Hematopoietic multipotent progenitor cell treated with erythropoietin and hydrocortisone succinate and interleukin-3 and kit ligand, for 8 days (in vitro differentiated cells): Measurements from ENCODE around the gene RGMA.

Source experiments
- DNase-seq: peaks from one replicate; pipeline ENCODE4 v3.0.0-alpha.2; 2015

RGMA gene

DNA sequence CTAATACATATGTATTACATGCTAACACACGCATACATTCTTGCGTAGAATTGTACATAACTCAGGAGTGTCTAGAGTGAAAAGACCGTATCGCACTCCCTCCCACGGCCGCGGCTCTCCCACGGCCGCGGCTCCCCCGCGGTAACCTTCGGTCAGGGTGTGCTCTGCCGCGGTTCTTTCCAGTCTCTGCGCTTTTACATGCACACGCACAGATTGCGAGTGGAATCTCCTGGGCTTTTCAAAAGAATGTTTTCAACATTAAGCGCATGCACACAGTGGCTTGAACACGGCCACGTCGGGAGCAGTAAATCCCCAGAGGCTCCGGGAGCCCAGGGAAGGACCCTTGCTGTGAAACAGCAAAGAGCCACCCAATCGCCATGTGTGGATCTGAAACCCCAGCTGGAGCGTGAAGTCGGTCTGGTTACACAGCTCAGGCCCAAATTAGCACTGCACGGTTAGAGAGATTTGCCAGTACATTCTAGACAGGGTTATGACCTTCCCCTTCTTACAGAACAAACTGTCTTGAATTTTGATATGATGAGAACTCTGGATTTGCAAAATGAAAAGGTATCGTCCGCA is 805 bp upstream of the RGMA start:
- DNase-seq: no peak

DNA sequence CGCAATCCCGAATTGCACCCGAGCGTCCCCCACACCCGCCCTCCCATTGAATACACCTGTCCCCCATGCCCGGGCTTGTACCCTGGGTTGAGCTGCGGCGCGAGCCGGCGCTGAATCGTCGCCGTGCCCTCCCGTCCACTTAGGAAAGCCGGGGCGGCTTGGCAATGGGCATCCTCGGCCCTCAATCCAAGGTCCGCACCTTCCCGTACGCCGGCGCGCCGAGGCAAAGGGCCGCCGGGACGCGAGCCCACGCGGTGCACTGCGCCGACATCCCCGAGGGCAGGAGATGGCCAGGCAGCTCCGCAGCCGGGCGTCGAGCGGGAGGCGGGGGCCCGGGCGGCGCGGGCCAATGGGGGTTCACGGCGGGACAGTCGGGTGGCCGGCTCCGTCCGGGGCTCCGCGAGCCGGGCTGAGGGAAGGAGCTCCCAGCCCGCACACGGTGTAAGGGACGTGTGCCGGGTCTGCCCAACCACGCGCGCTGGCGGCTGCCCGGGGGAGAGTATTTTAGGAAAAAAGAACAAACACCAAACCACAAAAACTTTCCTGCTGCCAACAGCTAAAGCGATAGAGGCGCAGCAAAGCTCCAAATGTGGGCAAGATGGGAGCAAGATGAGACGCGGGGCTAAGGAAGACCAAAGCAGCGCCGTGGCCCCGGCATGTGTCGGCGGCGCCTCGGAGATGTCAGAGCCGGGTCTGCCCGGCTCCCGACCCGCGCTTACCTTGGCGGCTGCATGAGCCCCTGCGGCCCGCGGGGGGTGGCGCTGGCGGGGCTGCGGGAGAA is 621 bp downstream of the RGMA start:
- no peak for DNase-seq

DNA sequence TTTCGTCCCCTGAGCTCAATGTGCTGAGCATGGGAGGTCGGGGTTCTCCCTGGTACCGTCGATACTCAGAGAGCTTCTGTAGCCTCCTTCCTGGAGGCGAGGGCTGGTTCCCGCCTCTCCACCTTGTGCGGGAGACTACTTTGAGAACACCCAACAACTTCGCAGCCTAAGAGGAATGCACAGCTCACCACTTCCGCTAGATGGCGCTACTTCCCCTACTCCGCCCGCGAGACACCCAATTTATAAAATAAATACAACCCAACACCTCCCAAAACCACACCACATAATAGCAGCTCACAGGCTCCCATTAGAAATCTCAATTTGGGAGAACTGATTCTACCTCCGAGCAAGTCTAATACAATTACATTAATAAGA is 1.2 kb downstream of the RGMA start:
- peak; percentile 76 for DNase-seq

DNA sequence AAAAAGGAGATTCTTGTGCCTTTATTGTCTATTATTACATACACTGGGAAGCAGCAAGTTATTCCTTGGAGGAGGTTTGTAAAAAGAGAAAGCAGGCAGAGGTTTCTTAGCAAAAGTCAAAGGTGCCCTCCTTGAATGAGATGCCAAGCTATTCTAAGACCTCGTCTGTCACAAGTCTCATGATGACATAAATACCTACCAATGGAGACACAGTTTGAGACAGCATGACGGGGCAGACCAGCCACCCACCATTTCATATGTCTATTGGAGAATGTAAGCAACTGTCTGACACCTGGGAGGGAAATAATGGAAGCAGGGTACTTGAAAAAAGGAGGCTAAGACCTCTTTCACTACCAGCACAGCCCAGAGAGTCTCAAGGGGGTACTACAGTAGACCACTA is 2.2 kb downstream of the RGMA start:
- no peak for DNase-seq

DNA sequence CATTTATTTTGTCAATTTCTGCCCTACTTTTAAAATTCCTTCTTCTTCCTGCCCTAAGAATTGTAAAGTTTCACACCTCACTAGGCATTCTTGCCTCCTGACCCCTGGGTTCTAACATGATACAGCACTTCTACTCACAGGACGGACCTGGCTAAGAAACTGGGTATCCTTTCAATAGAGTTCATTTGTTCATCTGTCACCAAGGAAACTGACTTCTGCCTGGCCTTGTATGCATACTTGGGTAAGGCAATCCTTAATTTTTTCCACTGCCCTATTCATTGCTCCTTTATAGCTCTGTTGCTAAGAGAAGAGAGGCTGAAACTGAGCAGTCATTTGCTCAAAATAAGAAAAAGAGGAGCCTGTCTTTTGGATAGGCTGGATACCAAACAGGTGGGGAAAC is 3.3 kb downstream of the RGMA start:
- DNase-seq: no peak

DNA sequence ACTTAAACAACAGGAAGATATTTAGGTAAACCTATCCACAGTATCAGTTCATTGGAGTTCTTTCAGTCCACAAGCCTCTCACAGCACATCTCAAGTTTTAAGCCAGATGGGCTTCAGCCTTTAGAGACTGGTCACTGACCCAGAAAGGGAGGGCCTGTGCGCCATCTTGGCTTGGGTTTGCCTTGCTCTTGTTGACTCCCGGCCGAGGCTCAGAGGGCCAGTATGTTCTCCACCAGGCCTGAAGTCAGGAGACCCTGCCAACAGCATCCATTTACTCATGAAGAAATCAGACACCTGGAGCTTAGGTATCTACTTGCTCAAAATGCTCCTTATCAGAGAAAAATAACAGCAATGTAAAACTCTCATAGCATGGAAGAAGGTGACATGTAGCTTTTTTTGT is 6.2 kb downstream of the RGMA start:
- DNase-seq: no peak

DNA sequence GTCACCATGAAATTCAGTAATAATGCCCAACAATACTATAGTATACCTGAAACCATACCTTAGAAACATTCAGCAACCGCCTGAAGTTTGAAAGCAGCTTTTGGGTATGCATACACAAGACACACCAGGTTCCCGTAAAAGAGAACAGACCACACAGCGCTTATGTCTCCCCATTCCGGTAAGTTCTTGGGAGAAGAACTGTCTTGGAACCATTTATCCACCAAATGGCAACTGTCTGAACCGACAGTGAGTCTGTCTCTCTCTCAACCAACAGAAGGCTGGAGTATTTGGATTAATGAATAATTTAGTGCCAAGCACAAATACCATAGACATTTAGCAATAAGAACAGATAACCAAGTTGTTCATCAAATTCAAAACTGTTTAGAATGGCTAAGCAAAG is 7.6 kb downstream of the RGMA start:
- DNase-seq: no peak

DNA sequence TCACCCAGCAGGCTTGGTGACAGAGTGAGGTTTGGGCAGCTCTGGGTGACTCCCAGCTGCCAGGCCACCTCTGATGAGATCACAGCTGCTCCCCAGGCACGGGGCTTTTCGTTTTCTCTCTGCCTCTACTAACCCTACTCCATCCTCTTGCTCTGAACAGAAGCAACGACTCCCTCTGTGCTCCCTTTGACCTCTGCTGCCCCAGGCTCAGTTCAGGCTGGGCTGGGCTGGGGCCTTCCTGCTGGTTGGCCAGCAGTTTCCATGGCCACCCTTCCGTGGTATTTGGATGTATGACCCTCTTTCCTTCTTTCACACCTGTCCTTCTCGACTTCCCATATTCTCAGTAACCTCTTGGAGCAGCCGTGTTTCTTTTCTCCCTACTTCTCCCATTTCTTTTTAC is 8.6 kb downstream of the RGMA start:
- no peak for DNase-seq

DNA sequence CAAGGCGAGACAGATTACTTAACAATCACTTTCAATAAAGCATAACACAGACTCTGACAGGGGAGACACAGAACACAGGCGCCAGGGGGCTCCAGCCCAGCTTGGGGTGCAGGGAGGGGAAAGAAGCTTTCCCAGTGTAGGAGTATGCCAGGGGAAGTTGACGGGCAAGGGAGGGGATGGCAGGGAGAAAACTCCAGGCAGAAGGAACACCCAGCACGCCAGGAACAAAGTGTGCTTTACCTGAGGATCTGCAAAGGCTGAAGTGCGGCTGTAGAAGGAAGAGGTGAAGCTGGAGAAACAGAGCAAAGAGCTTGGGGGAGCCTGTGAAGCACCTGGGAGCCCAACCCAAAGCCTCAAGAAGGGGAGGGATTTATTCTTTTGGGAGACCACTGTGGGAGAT is 12.1 kb downstream of the RGMA start:
- DNase-seq: no peak

DNA sequence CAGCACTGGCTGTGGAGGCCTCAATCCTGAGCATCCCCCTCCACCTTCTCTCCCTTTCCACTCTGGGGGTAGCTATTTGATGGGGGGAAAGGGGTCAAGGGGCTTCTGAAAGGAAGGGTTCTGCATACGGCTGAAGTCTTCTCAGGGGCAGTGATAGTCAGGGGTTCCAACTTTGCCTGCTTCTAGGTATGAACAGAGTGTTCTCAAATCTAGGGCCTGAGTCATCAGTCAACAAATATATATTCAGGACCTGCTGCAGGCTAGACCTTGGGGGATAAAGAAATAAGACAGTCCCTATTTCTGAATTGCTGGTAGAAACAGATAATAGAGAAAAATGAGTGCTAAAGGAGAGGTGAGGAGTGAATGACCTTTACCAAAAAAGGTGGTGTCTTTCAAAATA is 12.8 kb downstream of the RGMA start:
- no peak for DNase-seq

DNA sequence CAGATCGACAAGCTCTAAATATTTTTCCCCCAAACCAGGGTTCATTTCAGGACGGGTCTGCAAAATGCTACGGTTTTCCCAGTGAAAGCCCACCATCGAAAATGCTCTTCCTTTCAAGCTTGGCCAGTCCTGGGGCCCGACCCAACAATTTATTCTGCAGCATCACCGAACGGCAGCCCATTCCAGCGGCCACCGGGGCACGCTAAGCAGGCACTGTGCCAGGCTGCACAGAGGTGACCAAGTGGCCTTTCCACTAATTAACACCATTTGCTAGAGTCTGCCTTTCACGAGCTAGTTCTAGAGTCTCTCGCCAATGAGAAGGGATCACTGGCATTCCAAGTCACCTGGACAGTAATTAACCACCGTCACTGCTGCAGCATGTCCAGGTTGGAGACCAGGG is 14.4 kb downstream of the RGMA start:
- DNase-seq: no peak

DNA sequence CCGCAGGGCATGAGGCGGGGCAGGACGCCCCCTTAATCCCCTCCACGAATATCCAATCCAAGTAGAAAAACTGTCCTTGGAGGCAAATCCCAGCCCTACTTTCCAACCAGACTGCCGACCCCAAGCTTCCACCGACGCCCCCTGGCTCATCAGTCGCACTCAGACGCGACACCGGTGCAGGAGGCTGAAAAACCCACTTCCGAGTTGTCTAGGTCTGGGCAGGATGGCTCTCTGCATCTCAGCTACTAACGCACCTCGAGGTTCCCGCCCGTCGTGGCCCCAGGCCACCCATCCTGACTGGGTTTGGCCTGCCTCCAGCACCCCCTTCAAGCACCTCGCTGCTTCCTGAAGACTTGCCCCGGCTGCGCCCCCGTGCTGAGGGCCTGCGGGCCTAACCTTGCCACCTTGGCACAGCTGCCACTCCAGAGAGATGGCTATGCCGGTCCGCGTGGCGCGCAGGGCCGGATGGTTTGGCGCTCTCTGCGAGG is 15.5 kb downstream of the RGMA start:
- no peak for DNase-seq

DNA sequence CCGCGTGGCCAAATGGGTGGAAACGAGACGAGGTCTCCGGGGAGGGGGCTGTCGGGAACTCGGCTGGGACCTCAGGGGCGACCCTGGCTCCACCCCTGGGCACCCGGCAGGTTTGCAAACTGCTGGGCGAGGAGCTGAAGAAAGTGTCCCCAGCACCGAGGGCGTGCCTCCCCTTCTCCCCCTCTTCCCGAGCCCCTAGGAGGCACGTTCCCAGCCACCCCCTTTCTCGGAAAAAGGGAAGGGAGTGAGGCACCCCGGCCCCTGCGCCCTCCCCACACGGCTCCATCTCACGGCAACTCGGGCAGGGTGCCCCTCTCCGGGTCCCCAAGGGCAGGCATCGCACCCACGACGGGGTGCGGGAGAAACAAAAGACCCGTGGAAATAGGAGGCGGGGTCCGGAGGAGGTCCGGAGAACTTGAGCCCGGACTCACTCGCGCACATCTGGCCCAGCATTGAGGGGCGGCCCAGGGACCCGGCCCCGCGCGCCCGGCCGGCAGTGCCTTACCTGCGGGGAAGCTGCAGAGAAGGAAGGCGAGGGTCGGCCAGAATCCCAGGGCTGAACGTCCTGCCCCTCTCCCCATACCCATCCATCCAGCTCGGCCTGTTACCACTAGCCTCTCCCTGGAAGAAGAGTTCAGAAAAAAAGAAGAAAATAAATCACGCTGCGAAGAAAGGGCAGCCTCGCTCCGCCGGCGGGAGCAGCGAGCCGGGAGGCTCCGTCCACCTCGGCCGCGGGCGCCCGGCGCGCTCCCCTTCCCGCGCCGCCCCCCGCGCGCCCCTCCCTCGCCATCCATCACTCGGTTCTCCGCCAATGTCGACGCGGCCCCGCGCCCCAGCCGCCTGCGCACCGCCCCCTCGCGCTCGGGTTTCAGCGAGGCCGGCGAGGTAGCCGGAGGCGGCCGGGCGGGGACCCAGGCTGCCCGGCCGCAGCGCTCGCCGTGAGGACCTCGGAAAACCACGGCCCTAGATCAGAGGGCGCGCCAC is 16.3 kb downstream of the RGMA start:
- no peak for DNase-seq

DNA sequence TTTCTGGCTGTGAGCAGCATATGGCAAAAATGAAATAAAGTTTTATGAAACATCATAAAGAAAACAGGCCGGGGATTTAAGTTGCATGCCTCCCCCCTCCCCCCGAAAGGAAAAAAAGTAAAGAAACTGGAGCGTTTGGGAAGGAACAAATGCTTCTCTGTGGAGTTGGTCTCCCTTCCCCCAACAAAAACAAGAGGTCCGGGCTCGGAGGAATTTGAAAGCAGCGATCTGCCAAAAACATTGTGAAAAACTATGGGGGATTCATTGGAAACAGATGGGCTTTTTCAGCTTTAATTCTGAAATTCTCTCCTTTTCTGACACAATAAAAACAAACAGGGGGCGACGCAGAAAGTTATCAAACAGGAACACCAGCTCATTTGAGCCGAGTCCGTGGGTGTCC is 17.0 kb downstream of the RGMA start:
- DNase-seq: no peak

DNA sequence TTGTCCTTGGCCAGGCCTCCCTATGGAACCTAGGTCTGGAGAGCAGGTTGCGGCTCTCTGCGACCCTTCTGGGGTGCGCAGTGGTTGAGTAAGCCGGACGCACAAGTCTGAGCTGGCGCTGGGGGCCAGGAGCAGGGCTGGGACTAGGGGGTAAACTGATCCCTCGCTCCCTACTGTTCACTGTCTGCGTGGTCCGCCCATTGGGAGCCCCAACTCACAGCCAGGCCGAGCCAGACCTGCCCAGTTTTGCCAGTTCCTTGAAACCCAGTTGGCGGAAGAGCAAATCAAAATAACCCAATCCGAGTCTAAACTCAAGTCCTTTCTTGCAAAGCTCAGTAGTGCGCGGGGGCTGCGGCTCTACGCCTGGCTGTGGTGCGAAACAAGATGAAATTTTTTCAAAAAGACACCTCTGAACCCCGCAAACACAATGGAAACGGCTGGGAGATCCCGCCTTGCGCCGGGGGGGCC is 17.5 kb downstream of the RGMA start:
- DNase-seq: no peak

DNA sequence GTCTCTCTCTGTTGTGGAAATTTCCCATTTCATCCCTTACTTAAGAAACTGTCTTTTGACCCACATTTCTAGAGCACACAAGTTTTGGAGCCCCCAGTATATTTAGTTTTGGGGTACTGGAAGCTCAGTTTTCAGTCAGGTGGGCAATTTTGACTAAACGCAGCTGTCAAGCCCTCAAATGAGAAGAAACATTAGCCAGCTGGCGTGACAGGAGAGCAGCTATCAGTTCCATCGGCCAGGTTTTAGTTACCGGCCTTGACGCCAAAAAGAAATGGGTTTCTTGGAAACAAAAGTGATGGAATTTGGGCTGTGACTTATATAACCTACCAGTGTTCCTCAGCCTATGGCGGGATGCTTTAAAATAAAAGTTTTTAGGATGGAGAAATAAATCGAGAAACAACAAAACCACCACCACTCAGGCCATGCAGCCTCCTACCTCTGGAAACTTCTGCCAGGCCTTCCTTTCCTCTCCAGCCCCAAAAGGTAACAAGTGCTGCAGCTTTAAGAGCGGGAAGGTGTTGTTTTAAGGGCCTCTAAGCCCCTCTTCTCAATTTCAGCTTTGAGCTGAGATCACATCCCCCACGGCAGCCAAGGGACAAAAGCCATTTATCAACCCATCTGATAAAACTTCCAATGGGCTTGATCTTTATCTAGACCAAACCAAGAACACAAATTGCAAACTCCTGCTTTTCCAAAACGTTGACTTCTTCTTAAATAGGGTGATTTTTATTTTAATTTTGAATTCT is 18.3 kb downstream of the RGMA start:
- DNase-seq: no peak

DNA sequence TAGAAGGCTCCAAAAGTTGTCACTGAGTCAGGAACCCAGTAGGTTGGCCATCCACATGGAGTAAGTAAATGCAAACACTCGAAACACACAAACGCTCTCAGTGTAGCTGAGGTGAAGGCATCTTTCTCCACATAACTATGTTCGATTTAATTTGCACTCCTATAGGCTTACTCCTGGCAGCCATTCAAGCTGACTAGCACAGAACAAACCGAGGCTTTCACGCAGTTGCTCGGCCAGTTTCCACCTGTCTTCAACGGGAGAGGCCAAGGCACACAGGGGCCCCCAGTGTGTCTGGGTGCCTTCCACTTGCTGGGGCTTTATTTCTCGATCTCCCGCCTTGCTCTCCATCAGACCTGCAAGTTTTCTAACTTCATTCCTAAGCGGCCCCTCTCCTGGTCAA is 18.9 kb downstream of the RGMA start:
- DNase-seq: no peak

DNA sequence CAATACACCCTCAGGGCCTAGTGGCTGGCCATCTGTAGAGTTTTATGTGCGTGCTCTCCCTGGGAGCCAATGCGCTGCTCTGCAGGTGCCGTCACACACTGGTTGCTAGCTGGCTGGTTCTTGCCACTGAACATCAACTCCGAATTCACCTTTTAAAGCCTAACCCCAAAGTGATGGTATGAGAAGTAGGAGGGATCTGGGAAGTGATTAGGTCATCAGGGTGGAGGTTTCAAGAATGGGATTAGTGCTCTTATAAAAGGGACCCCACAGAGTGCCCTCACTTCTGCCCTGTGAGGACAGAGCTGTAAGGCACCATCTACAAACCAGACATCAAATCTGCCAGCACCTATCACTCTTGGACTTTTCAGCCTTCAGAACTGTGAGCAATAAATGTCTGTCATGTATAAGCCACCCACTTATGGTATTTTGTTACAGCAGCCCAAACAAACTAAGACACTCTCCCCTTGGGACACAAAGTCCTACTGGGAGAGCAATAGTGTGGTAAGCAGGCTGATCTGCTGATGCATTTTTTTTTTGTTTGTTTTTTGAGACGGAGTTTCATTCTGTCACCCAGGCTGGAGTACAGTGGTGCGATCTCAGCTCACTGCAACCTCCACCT is 20.3 kb downstream of the RGMA start:
- DNase-seq: no peak

DNA sequence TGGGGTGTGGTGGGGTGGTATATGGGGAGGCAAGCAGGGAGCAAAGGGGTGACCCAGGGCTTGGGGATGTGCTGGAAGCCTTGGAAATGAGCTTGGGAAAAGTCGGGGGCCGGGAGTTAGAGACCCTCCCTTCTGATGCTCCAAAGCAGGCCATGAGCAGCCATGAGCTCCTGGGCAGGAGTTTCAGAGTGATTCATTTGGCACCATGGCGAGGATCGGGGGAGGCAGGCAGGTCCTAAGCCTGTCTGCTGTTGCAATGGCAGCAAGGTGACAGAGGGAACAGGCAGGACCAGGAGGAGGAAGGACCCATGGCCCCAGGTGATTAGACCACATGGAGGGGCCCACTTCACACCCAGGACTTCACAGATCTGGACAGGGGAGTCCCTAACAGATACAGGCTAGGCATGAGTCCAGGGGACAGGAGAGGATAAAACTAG is 21.3 kb downstream of the RGMA start:
- no peak for DNase-seq

DNA sequence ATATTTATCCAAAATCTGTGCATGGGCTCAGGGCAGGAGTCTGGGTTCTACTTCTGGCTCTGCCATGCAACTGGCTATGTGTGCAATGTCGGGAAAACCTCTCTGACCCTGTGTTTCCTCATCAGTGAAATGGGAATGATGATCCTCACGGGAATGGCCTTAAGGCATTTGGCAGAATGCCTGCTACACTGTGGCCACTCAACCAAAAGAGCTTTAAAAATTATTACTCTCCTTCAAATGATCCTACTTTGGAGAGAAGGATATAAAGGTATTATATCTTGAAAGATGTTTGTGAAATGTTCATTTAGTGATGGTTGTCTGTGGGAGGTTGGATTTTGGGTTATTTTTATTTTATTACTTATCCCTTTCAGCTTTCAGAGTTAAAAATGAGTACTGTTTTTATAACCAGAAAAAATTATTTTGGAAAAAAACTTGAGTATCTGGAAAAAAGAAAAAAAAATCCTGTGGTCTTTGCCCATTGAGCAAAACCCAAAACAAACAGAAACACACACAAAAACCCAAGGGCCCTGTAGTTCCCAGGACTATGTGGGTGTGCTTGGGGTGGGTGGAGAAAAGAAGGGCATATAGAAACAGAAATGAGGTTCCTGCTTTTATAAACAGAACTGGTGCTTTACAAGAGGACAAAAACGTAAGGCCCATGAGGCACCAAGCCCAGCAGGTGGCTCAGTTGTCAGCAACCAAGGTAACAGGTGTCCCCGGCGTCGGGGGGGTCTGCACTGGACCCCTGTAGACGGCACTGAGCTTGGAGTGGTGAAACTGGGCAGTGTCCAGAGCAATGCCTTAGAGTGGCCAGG is 22.0 kb downstream of the RGMA start:
- no peak for DNase-seq

DNA sequence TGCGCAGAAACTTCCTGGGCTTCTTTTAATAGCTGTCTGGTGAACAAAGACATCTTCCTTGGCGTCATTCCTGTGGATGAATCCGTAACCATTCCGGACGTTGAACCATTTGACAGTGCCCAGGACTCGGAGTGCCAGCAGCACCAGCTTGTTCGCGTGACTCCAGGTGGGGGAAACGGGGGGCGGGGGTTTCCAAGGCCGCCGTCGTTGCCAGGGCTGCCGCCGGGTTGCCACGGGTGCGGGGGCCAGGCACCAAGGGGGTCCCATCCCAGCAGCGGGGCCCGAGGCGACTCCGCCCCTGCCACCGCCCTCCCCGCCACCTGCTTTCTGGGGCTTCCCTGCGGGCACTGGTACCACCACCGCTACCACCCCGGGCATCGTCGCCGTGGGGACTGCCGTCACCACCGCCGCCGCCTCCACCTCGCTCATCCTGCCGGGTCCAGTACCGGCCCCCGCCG is 22.8 kb downstream of the RGMA start:
- DNase-seq: no peak
